ENCODE measurements around the gene CSNK2A3. TPM values are rescaled to one million over a fixed set of nuclear protein-coding genes. Genes with fewer than 3 reads are reported as not detected.

The CSNK2A3 gene
- total and polyA plus RNA-seq, 2 donors (not counting 1 experiment from before 2014, with no cell fraction given): 0.15 to 0.32 TPM

GRCh38 chr11:11373934-11374333 lies 20.9 kb upstream of the CSNK2A3 start:
- DNase-seq (no peak), ATAC-seq (ENCODE audit: low read depth) (no peak)
- Histone ChIP-seq H3K9me3 (ENCODE audit: control extremely low read depth in 1 of 3, control insufficient read depth in 2 of 3, insufficient read depth in 1 of 3, low read length in 2 of 3) (peaks cover 0 to 3% (median 0%) of the 10 kb centered on the region in 3 donors), H4K20me1 (ENCODE audit: control insufficient read depth, insufficient read depth, low read length, poor library complexity, severe bottlenecking) (no peaks in the 10 kb centered on the region), H3K4me3 (ENCODE audit: control extremely low read depth in 1 of 5, extremely low read depth in 1 of 5, insufficient read depth in 1 of 5, low read depth in 2 of 5, low read length in 4 of 5) (no peak overlapping the region), H3K27ac (ENCODE audit: low read length in 2 of 2) (no peak overlapping the region), H3K4me1 (ENCODE audit: control insufficient read depth in 2 of 2, insufficient read depth in 2 of 2, low read length in 2 of 2) (no peaks in the 10 kb centered on the region), H3K27me3 (replicated peaks in 1 of 4; ENCODE audit: control extremely low read depth in 1 of 4, control insufficient read depth in 3 of 4, insufficient read depth in 4 of 4, low read length in 3 of 4) (peaks cover 0 to 3% (median 0%) of the 10 kb centered on the region in 4 experiments), H3K4me2 (replicated peaks; ENCODE audit: low read depth, low read length, poor library complexity, severe bottlenecking) (no peak overlapping the region), H2AFZ (ENCODE audit: insufficient read depth, low read depth, low read length, poor library complexity, severe bottlenecking) (no peak overlapping the region), H3K36me3 (replicated peaks in 1 of 2; ENCODE audit: control extremely low read depth in 1 of 2, control insufficient read depth in 1 of 2, extremely low read depth in 1 of 2, insufficient read depth in 2 of 2, low read length in 1 of 2) (no peaks in the 10 kb centered on the region), H3K79me2 (ENCODE audit: control insufficient read depth, insufficient read depth, low read length) (no peaks in the 10 kb centered on the region), H3K9ac (ENCODE audit: low read length) (no peak overlapping the region)
- intact Hi-C loops (cut with micrococcal nuclease): no loop called here
- 72% methylated on average over 2 of the region's 5 CpGs for WGBS (ENCODE audit: insufficient coverage)
- ChIA-PET CTCF (no interaction called here), POLR2A (no interaction called here)
- Mint-ChIP-seq H3K27ac (no peak overlapping the region), H3K27me3 (peaks cover 8% of the 10 kb centered on the region), H3K4me3 (no peak overlapping the region), H3K4me1 (no peaks in the 10 kb centered on the region), H3K9me3 (ENCODE audit: insufficient read depth) (no peaks in the 10 kb centered on the region)
- TF ChIP-seq, protein P1, sequence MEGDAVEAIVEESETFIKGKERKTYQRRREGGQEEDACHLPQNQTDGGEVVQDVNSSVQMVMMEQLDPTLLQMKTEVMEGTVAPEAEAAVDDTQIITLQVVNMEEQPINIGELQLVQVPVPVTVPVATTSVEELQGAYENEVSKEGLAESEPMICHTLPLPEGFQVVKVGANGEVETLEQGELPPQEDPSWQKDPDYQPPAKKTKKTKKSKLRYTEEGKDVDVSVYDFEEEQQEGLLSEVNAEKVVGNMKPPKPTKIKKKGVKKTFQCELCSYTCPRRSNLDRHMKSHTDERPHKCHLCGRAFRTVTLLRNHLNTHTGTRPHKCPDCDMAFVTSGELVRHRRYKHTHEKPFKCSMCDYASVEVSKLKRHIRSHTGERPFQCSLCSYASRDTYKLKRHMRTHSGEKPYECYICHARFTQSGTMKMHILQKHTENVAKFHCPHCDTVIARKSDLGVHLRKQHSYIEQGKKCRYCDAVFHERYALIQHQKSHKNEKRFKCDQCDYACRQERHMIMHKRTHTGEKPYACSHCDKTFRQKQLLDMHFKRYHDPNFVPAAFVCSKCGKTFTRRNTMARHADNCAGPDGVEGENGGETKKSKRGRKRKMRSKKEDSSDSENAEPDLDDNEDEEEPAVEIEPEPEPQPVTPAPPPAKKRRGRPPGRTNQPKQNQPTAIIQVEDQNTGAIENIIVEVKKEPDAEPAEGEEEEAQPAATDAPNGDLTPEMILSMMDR (IDR thresholded peaks at IDR 0.05): no peak
- TF ChIP-seq EZH2 (IDR thresholded peaks at IDR 0.05; ENCODE audit: borderline replicate concordance, insufficient read depth, low read depth, low read length, poor library complexity, severe bottlenecking): no peak

DNA sequence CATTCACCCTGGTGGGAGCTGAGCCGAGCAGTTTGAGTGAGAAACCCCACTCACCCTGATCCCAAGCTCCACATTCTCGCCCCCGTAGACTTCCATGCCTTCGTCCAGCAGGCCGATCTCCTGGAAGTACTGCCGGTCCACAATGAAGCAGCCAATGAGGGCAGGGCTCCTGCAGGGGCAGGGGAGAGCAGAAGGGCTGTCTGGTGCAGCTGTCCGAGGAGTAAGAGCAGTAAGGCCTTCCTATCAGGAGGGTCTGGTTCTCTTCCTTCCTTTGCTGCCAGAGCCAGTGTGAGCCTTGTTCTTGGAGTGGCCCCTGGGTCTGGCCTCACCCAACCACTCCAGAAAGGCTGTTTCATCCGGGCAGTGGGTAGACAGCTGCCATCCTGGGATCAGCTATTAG lies 19.4 kb upstream of the CSNK2A3 start:
- Histone ChIP-seq H3K27me3 (replicated peaks in 1 of 4; ENCODE audit: control extremely low read depth in 1 of 4, control insufficient read depth in 3 of 4, insufficient read depth in 4 of 4, low read length in 3 of 4) (peaks cover 0 to 3% (median 0%) of the 10 kb centered on the region in 4 experiments), H2AFZ (ENCODE audit: insufficient read depth, low read depth, low read length, poor library complexity, severe bottlenecking) (no peak overlapping the region), H3K9me3 (ENCODE audit: control extremely low read depth in 1 of 3, control insufficient read depth in 2 of 3, insufficient read depth in 1 of 3, low read length in 2 of 3) (peaks cover 0 to 3% (median 0%) of the 10 kb centered on the region in 3 donors), H3K9ac (ENCODE audit: low read length) (no peak overlapping the region), H3K4me2 (replicated peaks; ENCODE audit: low read depth, low read length, poor library complexity, severe bottlenecking) (no peak overlapping the region), H3K79me2 (ENCODE audit: control insufficient read depth, insufficient read depth, low read length) (no peaks in the 10 kb centered on the region), H3K27ac (ENCODE audit: low read length in 2 of 2) (no peak overlapping the region), H3K36me3 (replicated peaks in 1 of 2; ENCODE audit: control extremely low read depth in 1 of 2, control insufficient read depth in 1 of 2, extremely low read depth in 1 of 2, insufficient read depth in 2 of 2, low read length in 1 of 2) (no peaks in the 10 kb centered on the region), H4K20me1 (ENCODE audit: control insufficient read depth, insufficient read depth, low read length, poor library complexity, severe bottlenecking) (no peaks in the 10 kb centered on the region), H3K4me1 (ENCODE audit: control insufficient read depth in 2 of 2, insufficient read depth in 2 of 2, low read length in 2 of 2) (no peaks in the 10 kb centered on the region), H3K4me3 (ENCODE audit: control extremely low read depth in 1 of 5, extremely low read depth in 1 of 5, insufficient read depth in 1 of 5, low read depth in 2 of 5, low read length in 4 of 5) (no peak overlapping the region)
- 93% methylated on average over 8 of the region's 8 CpGs for WGBS (ENCODE audit: insufficient coverage)
- CTCF ChIA-PET: no interaction called here
- intact Hi-C loops (cut with micrococcal nuclease): no loop called here
- peaks cover 3% of the 10 kb centered on the region for H3K9me3 Mint-ChIP-seq (ENCODE audit: insufficient read depth)
- no peak for ATAC-seq (ENCODE audit: low read depth)
- H3K4me1 Mint-ChIP-seq: no peaks in the 10 kb centered on the region
- no peak overlapping the region for H3K4me3 Mint-ChIP-seq
- POLR2A ChIA-PET: no interaction called here
- no peak for DNase-seq
- H3K27ac Mint-ChIP-seq: no peak overlapping the region
- H3K27me3 Mint-ChIP-seq: peaks cover 8% of the 10 kb centered on the region
- no peak for TF ChIP-seq EZH2 (IDR thresholded peaks at IDR 0.05; ENCODE audit: borderline replicate concordance, insufficient read depth, low read depth, low read length, poor library complexity, severe bottlenecking)
- TF ChIP-seq, protein P1 (IDR thresholded peaks at IDR 0.05): no peak

All from B cell (primary cell).